Stomach (tissue), 9 donors: ENCODE measurements around the gene APCDD1. TPM values are rescaled to one million over a fixed set of nuclear protein-coding genes. Genes with fewer than 3 reads are reported as not detected.

Source experiments
- DNase-seq, 2 donors: peaks; one replicate each; pipeline versions ENCODE4 v3.0.0 to v3.0.0-alpha.2; 2013 to 2019
- H3K27ac ChIP-seq, 5 donors: fragments of 200-600 bp in 4 of 5; sonication (generic) in 4 of 5; one replicate each; pipeline ENCODE4 v1.5.1; 2013 to 2019; ENCODE audit warnings: mild to moderate bottlenecking in 1 of 5, moderate library complexity in 1 of 5
- H3K27me3 ChIP-seq, 3 donors: fragments of 200-600 bp; sonication (generic); one replicate each; pipeline ENCODE4 v1.5.1; 2017 to 2019; ENCODE audit warnings: mixed run types in 1 of 3
- H3K36me3 ChIP-seq, 4 donors: fragments of 200-600 bp; sonication (generic); 1 replicate in 3 of 4; 2 replicates in 1 of 4; pipeline ENCODE4 v1.5.1; 2016 to 2019
- H3K4me1 ChIP-seq, 4 donors: fragments of 200-600 bp; sonication (generic); one replicate each; pipeline ENCODE4 v1.5.1; 2016 to 2019
- H3K4me3 ChIP-seq, 4 donors: fragments of 200-600 bp; sonication (generic) in 3 of 4; one replicate each; pipeline ENCODE4 v1.5.1; 2016 to 2019; ENCODE audit warnings: mild to moderate bottlenecking in 1 of 4
- H3K9me3 ChIP-seq, 4 donors: fragments of 200-600 bp; sonication (generic); one replicate each; pipeline ENCODE4 v1.5.1; 2016 to 2019
- CTCF ChIP-seq, 7 experiments: fragments of 450-650 bp in 4 of 7; fragments of 200-600 bp in 3 of 7; sonication (generic) in 3 of 7; IDR thresholded peaks; one replicate each; pipeline ENCODE4 v1.5.1; 2016 to 2019; ENCODE audit warnings: antibody characterized with exemption in 7 of 7, control low read depth in 2 of 7, mild to moderate bottlenecking in 1 of 7
- EP300 ChIP-seq: sonication (generic); formaldehyde crosslinking; IDR thresholded peaks from one replicate; pipeline ENCODE4 v1.6.1; 2017; ENCODE audit warnings: antibody characterized with exemption
- POLR2A ChIP-seq, 4 donors: fragments of 450-650 bp; IDR thresholded peaks; one replicate each; pipeline ENCODE4 v1.6.1; 2016; ENCODE audit warnings: antibody characterized with exemption in 4 of 4, control low read depth in 2 of 4, mild to moderate bottlenecking in 1 of 4, moderate library complexity in 1 of 4
- POLR2AphosphoS5 ChIP-seq, 3 donors: sonication (generic); formaldehyde crosslinking; IDR thresholded peaks; one replicate each; pipeline ENCODE4 v1.6.1; 2016; ENCODE audit warnings: antibody characterized with exemption in 3 of 3
- WGBS, 5 donors: extraction: QIAGEN DNeasy Blood & Tissue Kit in 3 of 5; methylation state at CpG; one replicate each; pipeline versions ENCODE4 v1.1.5 to v1.1.7; 2013 to 2018; 5-methylcytosine and 5-hydroxymethylcytosine counted together
- intact Hi-C: fragments of 100-400 bp; cut with DNase I; formaldehyde crosslinking; loops from one replicate; pipeline ENCODE4 v1.15.1; 2023; ENCODE audit warnings: low total_unique reads
- polyA plus RNA-seq, 3 donors: library from polyadenylated mRNA; stranded (reverse); fragments of 200-250 nt; gene quantifications; one replicate each; pipeline ENCODE4 v1.2.3, GENCODE V29; 2013
- total RNA-seq, 5 donors: library from RNA; depleted of rRNA; stranded (reverse); fragments of >200 nt; gene quantifications; one replicate each; pipeline versions ENCODE4 v1.1.0 to v1.2.3, GENCODE V29; 2014 to 2016
- donor health status: healthy with polysubstance abuse.
- donor health status: Bipolar disorder and iron deficiency.
- donor health status: healthy.

APCDD1 gene
- total and polyA plus RNA-seq, 8 donors, result 11.0 to 142 (median 25.9) TPM

DNA sequence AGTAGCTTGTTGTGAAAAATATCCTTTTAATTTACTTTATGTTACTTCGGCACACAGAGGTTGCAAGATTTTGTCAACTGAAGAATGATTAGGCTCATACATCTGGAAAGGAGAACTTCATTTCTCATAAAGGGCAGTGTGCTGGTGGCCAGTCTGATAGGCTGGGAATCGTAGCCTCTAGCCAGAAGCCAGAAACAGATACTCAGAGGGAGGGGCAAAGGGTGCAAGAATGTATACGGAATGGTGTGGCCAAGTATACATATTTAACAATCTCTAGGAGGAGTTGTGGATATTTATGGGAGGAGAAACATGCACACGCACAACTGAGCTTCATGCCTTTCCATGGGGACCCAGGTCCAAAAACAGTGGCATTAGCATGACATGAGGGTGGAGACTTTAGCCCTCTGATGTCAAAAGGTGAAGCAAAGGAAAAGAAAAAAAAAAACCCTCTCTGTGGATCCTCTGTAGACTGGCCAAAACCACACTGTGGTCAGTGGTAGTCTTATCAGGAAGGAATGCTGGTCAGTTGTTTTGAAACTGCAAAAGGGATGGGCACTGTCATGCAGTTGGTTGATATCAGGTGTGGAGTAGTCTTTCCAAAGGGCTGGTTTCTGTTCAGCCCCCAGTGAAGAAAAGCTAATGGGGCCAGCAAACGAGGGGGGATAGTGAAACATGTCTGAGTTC, 34.9 kb upstream of the APCDD1 start:
- Histone ChIP-seq H3K4me3 (no peak overlapping the region), H3K36me3 (no peaks in the 10 kb centered on the region), H3K27ac (no peak overlapping the region), H3K9me3 (no peaks in the 10 kb centered on the region), H3K4me1 (peaks cover 0 to 11% (median 4%) of the 10 kb centered on the region in 4 donors), H3K27me3 (no peaks in the 10 kb centered on the region)
- WGBS, 5 donors, result 76 to 90% (median 83%) methylated on average over 5 of the region's 5 CpGs
- DNase-seq, result no peak
- no peak for TF ChIP-seq POLR2A (IDR thresholded peaks at IDR 0.05)
- no peak for TF ChIP-seq CTCF (IDR thresholded peaks at IDR 0.05)
- no peak for TF ChIP-seq EP300
- no peak for TF ChIP-seq POLR2AphosphoS5 (IDR thresholded peaks at IDR 0.05)
- intact Hi-C loops, result no loop called here

GRCh38 chr18:10420561-10421352, 33.7 kb upstream of the APCDD1 start:
- Histone ChIP-seq H3K4me3 (no peak overlapping the region), H3K27me3 (no peaks in the 10 kb centered on the region), H3K36me3 (no peaks in the 10 kb centered on the region), H3K4me1 (peaks cover 0 to 11% (median 4%) of the 10 kb centered on the region in 4 donors), H3K9me3 (no peaks in the 10 kb centered on the region), H3K27ac (no peak overlapping the region)
- DNase-seq, result no peak
- 83 to 90% (median 86%) methylated on average over 5 of the region's 5 CpGs for WGBS, 5 donors
- intact Hi-C loops, result no loop called here
- TF ChIP-seq EP300 (no peak), POLR2AphosphoS5 (IDR thresholded peaks at IDR 0.05) (no peak), CTCF (IDR thresholded peaks at IDR 0.05) (no peak), POLR2A (IDR thresholded peaks at IDR 0.05) (no peak)

DNA sequence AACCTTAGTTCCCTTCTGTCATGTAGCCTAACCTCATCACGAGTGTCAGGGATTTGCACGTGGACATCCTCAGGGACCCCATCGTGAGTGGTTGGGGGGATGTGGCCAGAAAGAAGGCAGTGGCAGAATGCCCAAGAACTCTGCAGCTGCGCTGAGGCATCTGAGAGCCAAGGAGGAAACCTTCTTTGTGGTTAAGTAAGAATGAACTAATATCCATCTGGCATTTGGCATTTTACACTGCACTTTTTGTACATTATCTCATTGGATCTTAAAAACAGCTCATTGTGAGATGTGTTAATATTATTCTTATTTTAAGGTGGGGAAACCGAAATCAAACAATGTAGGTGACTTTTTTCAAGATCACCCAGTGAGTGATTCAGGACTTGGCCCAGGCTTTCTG, 32.6 kb upstream of the APCDD1 start:
- intact Hi-C loops, result no loop called here
- H3K27me3 ChIP-seq, result no peaks in the 10 kb centered on the region
- WGBS, 5 donors, result 15 to 48% (median 35%) methylated on average over 5 of the region's 5 CpGs
- H3K36me3 ChIP-seq, result no peaks in the 10 kb centered on the region
- TF ChIP-seq POLR2A (IDR thresholded peaks at IDR 0.05), result no peak
- no peak for TF ChIP-seq POLR2AphosphoS5 (IDR thresholded peaks at IDR 0.05)
- no peak for TF ChIP-seq EP300
- TF ChIP-seq CTCF (IDR thresholded peaks at IDR 0.05), result no peak
- no peak overlapping the region for H3K4me3 ChIP-seq
- peaks cover 0 to 11% (median 4%) of the 10 kb centered on the region in 4 donors for H3K4me1 ChIP-seq
- H3K9me3 ChIP-seq, result no peaks in the 10 kb centered on the region
- H3K27ac ChIP-seq, result no peak overlapping the region
- no peak for DNase-seq

- DNase-seq, result no peak
- Histone ChIP-seq H3K4me3 (no peak overlapping the region), H3K4me1 (peaks cover 0 to 5% (median 0%) of the 10 kb centered on the region in 4 donors), H3K36me3 (no peaks in the 10 kb centered on the region), H3K27ac (no peak overlapping the region), H3K27me3 (no peaks in the 10 kb centered on the region), H3K9me3 (no peaks in the 10 kb centered on the region)
- TF ChIP-seq EP300, result no peak
- TF ChIP-seq POLR2A (IDR thresholded peaks at IDR 0.05), result no peak
- TF ChIP-seq CTCF (IDR thresholded peaks at IDR 0.05), result no peak
- TF ChIP-seq POLR2AphosphoS5 (IDR thresholded peaks at IDR 0.05), result no peak
- intact Hi-C loops, result no loop called here
- 80 to 92% (median 90%) methylated on average over 1 to 6 of the region's 6 CpGs for WGBS, 5 donors
These were observed 31.7 kb upstream of the APCDD1 start for GRCh38 chr18:10422731-10423130.
